Activated CD4-positive, alpha-beta T cell treated with anti-CD3 and anti-CD28 coated beads for 1 hour (primary cell): ENCODE measurements around the gene GJD2.

Experiments
- DNase-seq: peaks from one replicate; pipeline ENCODE4 v3.0.0-alpha.2; 2020

The GJD2 gene

GRCh38 chr15:34721802-34722438 lies 32.9 kb downstream of the GJD2 start:
- no peak for DNase-seq

GRCh38 chr15:34721157-34721801 lies 33.5 kb downstream of the GJD2 start:
- DNase-seq = no peak

DNA sequence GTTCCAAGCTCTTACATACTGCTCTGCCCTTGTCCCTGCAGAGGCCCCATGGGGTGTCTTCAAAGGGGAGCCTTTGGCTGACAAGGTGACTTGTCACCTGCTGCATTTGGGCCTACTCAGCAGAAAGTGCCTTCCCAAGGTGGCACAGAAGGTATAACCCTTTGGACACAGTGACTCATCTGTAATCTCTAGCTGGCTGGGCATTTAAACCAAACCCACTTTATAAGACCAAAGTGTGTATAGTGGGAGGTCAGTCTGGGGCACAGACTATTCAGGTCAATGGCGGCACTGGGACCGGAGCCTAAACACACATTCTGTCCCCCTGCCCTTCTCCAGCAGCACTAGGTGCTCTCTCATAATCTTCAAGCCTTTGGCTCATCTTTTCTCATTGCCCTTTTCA lies 35.1 kb downstream of the GJD2 start:
- no peak for DNase-seq

GRCh38 chr15:34718681-34719665 lies 35.8 kb downstream of the GJD2 start:
- DNase-seq = no peak

DNA sequence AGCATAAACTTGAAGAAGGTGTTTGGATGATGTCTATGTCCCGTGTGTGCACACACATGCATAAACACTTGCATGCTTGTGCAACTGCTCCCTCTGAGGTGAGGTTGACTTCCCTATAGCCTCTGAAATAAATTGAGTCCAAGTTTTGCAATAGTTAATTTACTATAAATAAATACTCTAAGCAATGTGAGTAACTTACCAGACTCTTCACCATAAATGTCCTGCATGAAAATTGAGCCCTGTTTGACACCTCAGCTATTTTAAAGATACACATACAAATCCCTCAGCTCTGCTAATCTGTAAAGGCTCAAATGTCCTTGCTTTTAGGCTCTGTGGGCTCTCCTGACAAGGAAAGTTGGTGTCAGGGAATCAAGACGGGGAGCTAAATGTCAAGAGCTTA lies 37.1 kb downstream of the GJD2 start:
- DNase-seq = no peak

DNA sequence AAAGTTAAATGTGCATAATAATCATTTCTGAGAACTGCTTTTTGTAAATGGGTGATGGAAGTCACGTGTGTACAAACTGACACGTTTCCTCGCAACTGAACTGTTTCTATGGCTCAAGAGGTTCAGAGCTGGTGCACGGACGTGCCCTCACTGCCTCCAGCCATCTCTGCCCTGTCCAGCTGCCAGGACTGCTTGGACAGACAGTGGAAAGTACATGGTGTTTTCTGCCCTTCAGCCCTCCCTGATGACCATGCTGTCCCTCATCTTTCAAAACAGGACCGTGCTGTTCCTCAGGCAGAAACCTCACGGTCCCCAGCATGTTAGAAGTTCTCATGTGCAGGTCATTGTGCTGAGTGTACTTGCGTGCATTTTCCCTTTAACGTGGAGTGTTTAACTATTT lies 38.7 kb downstream of the GJD2 start:
- no peak for DNase-seq

GRCh38 chr15:34714476-34715121 lies 40.2 kb downstream of the GJD2 start:
- no peak for DNase-seq

DNA sequence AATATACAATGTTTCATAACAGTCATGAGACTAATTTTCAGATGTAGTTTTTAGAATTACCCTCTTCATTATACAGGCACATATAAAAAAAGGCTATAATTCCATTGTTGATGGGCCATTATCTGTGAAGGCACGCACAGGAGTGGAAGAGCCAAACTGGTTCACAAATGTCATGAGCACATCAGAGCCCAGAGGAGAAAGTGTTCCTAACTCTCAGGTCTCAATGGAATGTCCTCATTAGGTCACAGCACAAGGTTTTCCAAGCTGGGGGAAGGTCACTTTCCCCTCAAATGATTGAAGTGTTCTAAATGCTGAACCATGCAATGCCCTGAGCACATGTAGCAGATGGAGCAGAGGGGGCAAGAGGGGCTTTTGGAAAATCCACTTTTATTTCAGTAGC lies 41.2 kb downstream of the GJD2 start:
- DNase-seq = no peak

GRCh38 chr15:34709866-34710265 lies 44.9 kb downstream of the GJD2 start:
- no peak for DNase-seq

- DNase-seq = no peak
Measured at GRCh38 chr15:34708422-34708821, 46.4 kb downstream of the GJD2 start.

- no peak for DNase-seq
Measured at GRCh38 chr15:34701536-34701935, 53.3 kb downstream of the GJD2 start.
